Keratinocyte (primary cell): ENCODE data around the gene ODF2L. TPM values are rescaled to one million over a fixed set of nuclear protein-coding genes. Genes with fewer than 3 reads are reported as not detected.
A peak's percentile ranks its signal among the peaks of the same experiment; 100 is the strongest.

Source experiments
- DNase-seq: peaks from one replicate; pipeline ENCODE4 v3.0.0-alpha.2; 2011; ENCODE audit warnings: low read depth, missing footprints, low spot score
- FAIRE-seq: peaks from 2 replicates; lab custom pipeline; 2011; peaks lifted over from hg19 to GRCh38; lab: Jason Lieb, UNC
- H2AFZ ChIP-seq: 2 replicates; pipeline ENCODE4 v1.6.0; 2012; ENCODE audit warnings: low read length, control low read depth, inconsistent platforms; ENCODE audit not compliant: control insufficient read depth
- H3K27ac ChIP-seq: 2 replicates; pipeline ENCODE4 v1.5.1; 2011; ENCODE audit warnings: low read length; ENCODE audit not compliant: control insufficient read depth, insufficient read depth
- H3K27me3 ChIP-seq: 3 replicates; pipeline ENCODE4 v1.6.0; 2011; ENCODE audit warnings: low read length; ENCODE audit not compliant: control insufficient read depth, insufficient read depth; ENCODE audit errors: extremely low read depth
- H3K36me3 ChIP-seq, 2 experiments: 2 replicates in 1 of 2; 3 replicates in 1 of 2; pipeline ENCODE4 v1.5.1; 2011; ENCODE audit warnings: low read length in 2 of 2, mild to moderate bottlenecking in 1 of 2; ENCODE audit not compliant: control insufficient read depth in 2 of 2, insufficient read depth in 2 of 2; ENCODE audit errors: extremely low read depth in 1 of 2
- H3K4me1 ChIP-seq: 3 replicates; pipeline ENCODE4 v1.5.1; 2011; ENCODE audit warnings: low read length; ENCODE audit not compliant: control insufficient read depth, insufficient read depth; ENCODE audit errors: extremely low read depth
- H3K4me2 ChIP-seq: 3 replicates; pipeline ENCODE4 v1.6.0; 2011; ENCODE audit warnings: low read depth, low read length; ENCODE audit not compliant: control insufficient read depth, insufficient read depth; ENCODE audit errors: extremely low read depth
- H3K4me3 ChIP-seq, 3 experiments: fragments of 200-600 bp in 1 of 3; sonication (generic) in 1 of 3; 2 replicates in 2 of 3; 3 replicates in 1 of 3; pipeline ENCODE4 v1.5.1; 2011 to 2016; ENCODE audit warnings: low read length in 3 of 3, mild to moderate bottlenecking in 3 of 3, control low read depth in 2 of 3, inconsistent platforms in 1 of 3, low read depth in 1 of 3, mixed read lengths in 1 of 3, mixed run types in 1 of 3, moderate library complexity in 1 of 3; ENCODE audit not compliant: control insufficient read depth in 2 of 3, insufficient read depth in 2 of 3; ENCODE audit errors: extremely low read depth in 1 of 3
- H3K79me2 ChIP-seq: 2 replicates; pipeline ENCODE4 v1.6.0; 2012; ENCODE audit warnings: low read length; ENCODE audit not compliant: control insufficient read depth, insufficient read depth
- H3K9ac ChIP-seq: 3 replicates; pipeline ENCODE4 v1.6.0; 2011; ENCODE audit warnings: low read length; ENCODE audit not compliant: control insufficient read depth, insufficient read depth; ENCODE audit errors: extremely low read depth
- H3K9me1 ChIP-seq: 3 replicates; pipeline ENCODE4 v1.6.0; 2011; ENCODE audit warnings: low read length; ENCODE audit not compliant: control insufficient read depth, insufficient read depth; ENCODE audit errors: extremely low read depth
- H3K9me3 ChIP-seq: 2 replicates; pipeline ENCODE4 v1.5.1; 2012; ENCODE audit warnings: low read depth, low read length; ENCODE audit not compliant: control insufficient read depth
- H4K20me1 ChIP-seq: 3 replicates; pipeline ENCODE4 v1.6.0; 2011; ENCODE audit warnings: low read length; ENCODE audit not compliant: control insufficient read depth, insufficient read depth; ENCODE audit errors: extremely low read depth
- EZH2 ChIP-seq: IDR thresholded peaks from one replicate; pipeline ENCODE4 v1.6.1; 2012; ENCODE audit warnings: inconsistent platforms, mild to moderate bottlenecking, low read length, moderate library complexity
- dilution Hi-C: fragments of 300-500 bp; cut with MboI; formaldehyde crosslinking; loops from one replicate; pipeline ENCODE4 v1.7.0; 2020; ENCODE audit warnings: low sequenced_read_pairs; ENCODE audit not compliant: extremely low pct_ligation_motif_present
- polyA plus RNA-seq, 5 experiments: library from polyadenylated mRNA; depleted of rRNA in 3 of 5; stranded (reverse) in 3 of 5; stranded (forward) in 1 of 5; unstranded in 1 of 5; fragments of >200 nt; gene quantifications; 1 replicate in 1 of 5; 2 replicates in 3 of 5; 3 replicates in 1 of 5; pipeline versions ENCODE4 v1.2.1 to v1.2.3, GENCODE V29; 2011 to 2012; ENCODE audit warnings: missing spikeins in 2 of 5, low read depth in 1 of 5, low replicate concordance in 1 of 5
- TF ChIP-seq, protein P1 (sequence below), 3 experiments: IDR thresholded peaks in 1 of 3; conservative IDR thresholded peaks in 1 of 3; optimal IDR thresholded peaks in 1 of 3; 2 replicates in 2 of 3; 3 replicates in 1 of 3; pipeline versions ENCODE3 to v1.5.1; 2011; ENCODE audit warnings: low read length in 3 of 3, mild to moderate bottlenecking in 3 of 3, moderate library complexity in 2 of 3, control low read depth in 1 of 3, inconsistent platforms in 1 of 3; ENCODE audit not compliant: insufficient read depth in 2 of 3; ENCODE audit errors: extremely low read depth in 1 of 3

Gene ODF2L
- polyA plus RNA-seq, 1 donor (not counting 4 experiments of a cell fraction or from before 2014, with no cell fraction given): 22.0 TPM

- Histone ChIP-seq H3K4me1 (peaks cover 52% of the 10 kb centered on the region), H3K4me2 (peak overlapping the region; percentile 42), H3K27ac (peak overlapping the region; percentile 51), H3K4me3 (no peak overlapping the region), H4K20me1 (no peaks in the 10 kb centered on the region), H2AFZ (peak overlapping the region; percentile 60), H3K36me3 (peaks cover 0 to 7% of the 10 kb centered on the region in 2 experiments), H3K79me2 (peaks cover 27% of the 10 kb centered on the region), H3K27me3 (no peaks in the 10 kb centered on the region), H3K9me1 (no peaks in the 10 kb centered on the region), H3K9me3 (no peaks in the 10 kb centered on the region), H3K9ac (no peak overlapping the region)
- dilution Hi-C loops: no loop called here
- TF ChIP-seq EZH2: no peak
- TF ChIP-seq, protein P1, sequence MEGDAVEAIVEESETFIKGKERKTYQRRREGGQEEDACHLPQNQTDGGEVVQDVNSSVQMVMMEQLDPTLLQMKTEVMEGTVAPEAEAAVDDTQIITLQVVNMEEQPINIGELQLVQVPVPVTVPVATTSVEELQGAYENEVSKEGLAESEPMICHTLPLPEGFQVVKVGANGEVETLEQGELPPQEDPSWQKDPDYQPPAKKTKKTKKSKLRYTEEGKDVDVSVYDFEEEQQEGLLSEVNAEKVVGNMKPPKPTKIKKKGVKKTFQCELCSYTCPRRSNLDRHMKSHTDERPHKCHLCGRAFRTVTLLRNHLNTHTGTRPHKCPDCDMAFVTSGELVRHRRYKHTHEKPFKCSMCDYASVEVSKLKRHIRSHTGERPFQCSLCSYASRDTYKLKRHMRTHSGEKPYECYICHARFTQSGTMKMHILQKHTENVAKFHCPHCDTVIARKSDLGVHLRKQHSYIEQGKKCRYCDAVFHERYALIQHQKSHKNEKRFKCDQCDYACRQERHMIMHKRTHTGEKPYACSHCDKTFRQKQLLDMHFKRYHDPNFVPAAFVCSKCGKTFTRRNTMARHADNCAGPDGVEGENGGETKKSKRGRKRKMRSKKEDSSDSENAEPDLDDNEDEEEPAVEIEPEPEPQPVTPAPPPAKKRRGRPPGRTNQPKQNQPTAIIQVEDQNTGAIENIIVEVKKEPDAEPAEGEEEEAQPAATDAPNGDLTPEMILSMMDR (optimal IDR thresholded peaks at IDR 0.05 in 1 of 3, IDR thresholded peaks at IDR 0.05 in 1 of 3, conservative IDR thresholded peaks at IDR 0.05 in 1 of 3; ENCODE audit: extremely low read depth in 1 of 3, insufficient read depth in 2 of 3, low read length in 3 of 3): no peak
- FAIRE-seq: peak; percentile 84
- no peak for DNase-seq
Observed at GRCh38 chr1:86421601-86422280, 25.6 kb upstream of the ODF2L start.

DNA sequence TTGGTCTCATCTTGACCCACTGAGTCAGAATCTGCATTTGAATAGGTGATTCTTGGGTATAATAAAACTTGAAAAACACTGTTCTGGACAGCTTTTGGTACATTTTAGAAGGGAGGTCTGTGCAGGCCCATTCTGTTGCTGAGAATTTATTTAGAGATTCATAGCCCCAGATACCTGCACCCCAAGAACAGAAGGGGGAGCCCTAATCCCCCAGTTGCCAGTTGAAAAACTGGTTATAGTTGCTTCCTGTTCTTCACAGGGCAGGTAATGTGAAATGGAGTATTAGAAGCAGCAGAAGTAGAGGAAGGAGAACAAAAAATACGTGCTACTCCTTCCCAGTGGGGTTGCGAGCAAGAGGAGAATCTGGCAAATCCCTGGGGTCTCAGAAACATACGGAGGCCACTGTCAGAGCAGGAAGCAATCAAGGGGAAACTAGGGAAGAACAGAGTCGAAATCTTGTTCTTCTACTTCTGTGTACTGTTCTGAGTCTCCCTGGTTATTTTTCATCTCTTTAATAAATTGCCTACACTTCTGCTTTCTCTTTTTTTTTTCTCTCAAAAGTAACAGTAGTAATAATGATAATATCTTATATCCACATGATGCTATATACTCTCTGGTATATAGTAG is 23.3 kb upstream of the ODF2L start:
- H3K27ac ChIP-seq: peak overlapping the region; percentile 41

More for the DNA sequence above, 23.3 kb upstream of the ODF2L start:
- Histone ChIP-seq H3K9ac (peak overlapping the region; percentile 45), H3K79me2 (peaks cover 4% of the 10 kb centered on the region), H3K27me3 (no peaks in the 10 kb centered on the region), H3K4me2 (peak overlapping the region; percentile 84), H3K4me1 (peaks cover 43% of the 10 kb centered on the region), H3K36me3 (no peaks in the 10 kb centered on the region), H2AFZ (peak overlapping the region; percentile 98), H4K20me1 (no peaks in the 10 kb centered on the region), H3K9me3 (no peaks in the 10 kb centered on the region), H3K9me1 (no peaks in the 10 kb centered on the region), H3K4me3 (peak overlapping the region in 1 of 3 experiments; percentile 13)
- FAIRE-seq (peak; percentile 80), DNase-seq (no peak)
- dilution Hi-C loops: no loop called here
- no peak for TF ChIP-seq EZH2
- TF ChIP-seq, protein P1 (optimal IDR thresholded peaks at IDR 0.05 in 1 of 3, IDR thresholded peaks at IDR 0.05 in 1 of 3, conservative IDR thresholded peaks at IDR 0.05 in 1 of 3; ENCODE audit: extremely low read depth in 1 of 3, insufficient read depth in 2 of 3, low read length in 3 of 3): peak; percentile 72 to 84 (median 75)
